Bone marrow (tissue), 2 donors: ENCODE data around the gene SLC66A1.
"Not testable (repeated sequence)": the region's sequence is repeated elsewhere in the genome, so short reads cannot be mapped to it uniquely, and the experiment has no call there.

ENCODE experiments used
- DNase-seq, 2 donors: peaks; one replicate each; lab custom pipeline; 2025; lab: John Stamatoyannopoulos, UW

SLC66A1 gene

GRCh38 chr1:19311931-19312781 lies at the start of gene SLC66A1, which contains the start of gene AKR7A2:
TSS of gene SLC66A1 (plus strand) at chr1:19312326. CDS start at chr1:19317678, 5,352 bp downstream.
TSS of gene AKR7A2 (minus strand) at chr1:19312144. CDS start at chr1:19312124, 20 bp downstream.
- DNase-seq, result peak; percentile 52 to 75

- DNase-seq, result no peak
Measured at GRCh38 chr1:19262744-19263143, 49.4 kb upstream of the SLC66A1 start.

DNA sequence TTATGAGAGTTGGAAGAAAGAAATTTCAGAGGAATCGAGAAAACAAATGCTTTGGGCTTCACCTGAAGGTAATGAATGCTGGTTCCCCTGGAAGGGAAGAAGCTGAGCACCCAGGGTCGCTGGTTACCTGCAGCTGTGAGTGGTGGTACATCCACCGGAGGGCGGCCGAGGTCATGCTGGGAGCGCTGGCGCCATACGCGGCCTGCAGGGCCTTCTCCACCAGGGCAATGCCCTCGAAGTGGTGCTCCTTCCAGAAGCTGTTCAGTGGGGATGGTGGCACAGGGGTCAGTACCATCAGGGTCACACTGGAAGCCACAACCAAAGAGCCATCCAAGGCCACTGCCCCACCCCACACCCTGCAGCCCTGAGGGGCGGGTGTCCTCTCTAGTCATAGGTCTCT lies 43.7 kb upstream of the SLC66A1 start:
- no peak for DNase-seq

GRCh38 chr1:19269427-19270342 lies 42.4 kb upstream of the SLC66A1 start:
- DNase-seq, result not testable (repeated sequence)

- DNase-seq, result not testable (repeated sequence)
Measured at GRCh38 chr1:19270343-19270730, 41.8 kb upstream of the SLC66A1 start.

GRCh38 chr1:19272064-19272463 lies 40.1 kb upstream of the SLC66A1 start:
- no peak for DNase-seq

GRCh38 chr1:19273106-19273843 lies 38.9 kb upstream of the SLC66A1 start:
- no peak for DNase-seq

DNA sequence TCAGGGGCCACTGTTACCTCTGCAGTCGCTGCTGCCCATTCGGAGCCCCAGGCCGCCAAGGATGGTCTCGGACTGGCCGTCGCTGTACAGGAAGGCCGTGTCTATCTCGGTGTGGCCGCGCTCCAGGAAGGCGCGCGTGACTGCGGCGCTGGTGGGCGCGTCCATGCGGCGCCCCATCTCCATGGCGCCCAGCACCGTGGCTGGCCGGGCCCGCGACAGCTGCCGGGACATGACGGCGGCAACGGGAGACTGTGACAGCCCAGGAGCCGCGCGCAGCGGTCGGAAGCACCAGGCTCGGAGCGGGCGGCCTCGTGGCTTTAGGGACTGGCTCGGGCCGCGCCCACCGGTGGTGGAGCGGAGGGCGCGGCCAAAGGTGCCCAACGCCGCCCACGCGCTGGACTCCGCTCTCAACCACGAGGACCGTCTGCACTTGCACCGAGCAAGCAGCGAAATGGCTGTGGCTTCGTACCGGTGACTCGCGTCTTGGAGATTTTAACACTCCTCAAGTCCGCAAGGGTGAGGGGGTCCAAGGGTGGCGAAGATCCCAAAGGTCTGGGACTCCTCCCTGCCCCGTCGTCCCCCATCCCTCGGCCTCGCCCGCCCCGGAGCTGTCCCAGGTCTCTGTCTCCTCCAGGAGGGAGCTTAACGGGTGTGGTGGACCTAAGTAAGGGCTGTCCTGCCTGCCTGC lies 38.1 kb upstream of the SLC66A1 start:
- not testable (repeated sequence) for DNase-seq

- DNase-seq, result no peak
Measured at GRCh38 chr1:19274636-19275035, 37.5 kb upstream of the SLC66A1 start.

GRCh38 chr1:19283891-19284290 lies 28.2 kb upstream of the SLC66A1 start:
- no peak for DNase-seq

DNA sequence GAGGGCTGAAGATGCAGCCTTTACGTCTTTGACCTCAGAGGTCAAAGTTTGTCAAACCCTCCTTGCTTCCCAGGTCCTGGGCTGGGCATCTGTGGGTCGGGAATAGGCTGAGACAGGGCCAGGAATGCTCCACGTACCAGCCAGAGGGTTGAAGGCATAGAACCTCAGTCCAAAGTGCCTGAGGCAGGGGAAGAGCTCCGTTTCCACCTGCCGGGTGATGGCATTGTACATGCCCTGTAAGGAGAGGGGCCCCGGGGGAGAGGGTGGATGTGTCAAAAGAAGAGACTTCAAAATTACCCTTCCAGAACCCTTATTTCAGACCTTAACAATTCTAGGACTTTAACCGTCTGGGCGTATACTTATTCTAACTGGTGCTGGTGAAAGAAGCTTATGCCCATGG lies 27.2 kb upstream of the SLC66A1 start:
- no peak for DNase-seq

DNA sequence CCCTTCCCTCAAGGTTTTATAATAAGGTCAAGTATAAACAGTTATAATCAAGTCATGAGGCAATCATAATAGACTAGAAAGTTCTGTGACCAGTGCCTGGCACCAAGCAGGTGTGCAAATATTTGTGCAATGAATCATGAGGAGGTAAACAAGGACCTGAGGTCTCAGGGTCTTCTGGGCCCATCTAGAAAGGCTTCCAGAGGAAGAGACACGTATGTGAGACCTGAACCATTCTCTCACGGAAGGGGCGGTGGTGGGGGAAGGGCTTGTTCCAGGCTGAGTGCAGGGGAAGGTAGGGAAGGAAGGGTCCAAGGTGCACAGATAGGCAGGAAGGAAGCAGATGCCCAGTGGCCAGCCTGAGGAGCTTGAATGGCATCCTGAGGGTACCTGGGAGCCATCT lies 26.8 kb upstream of the SLC66A1 start:
- DNase-seq, result not testable (repeated sequence)

- DNase-seq, result not testable (repeated sequence)
Measured at GRCh38 chr1:19285807-19286206, 26.3 kb upstream of the SLC66A1 start.

- DNase-seq, result no peak
Measured at GRCh38 chr1:19287436-19288185, 24.5 kb upstream of the SLC66A1 start.

DNA sequence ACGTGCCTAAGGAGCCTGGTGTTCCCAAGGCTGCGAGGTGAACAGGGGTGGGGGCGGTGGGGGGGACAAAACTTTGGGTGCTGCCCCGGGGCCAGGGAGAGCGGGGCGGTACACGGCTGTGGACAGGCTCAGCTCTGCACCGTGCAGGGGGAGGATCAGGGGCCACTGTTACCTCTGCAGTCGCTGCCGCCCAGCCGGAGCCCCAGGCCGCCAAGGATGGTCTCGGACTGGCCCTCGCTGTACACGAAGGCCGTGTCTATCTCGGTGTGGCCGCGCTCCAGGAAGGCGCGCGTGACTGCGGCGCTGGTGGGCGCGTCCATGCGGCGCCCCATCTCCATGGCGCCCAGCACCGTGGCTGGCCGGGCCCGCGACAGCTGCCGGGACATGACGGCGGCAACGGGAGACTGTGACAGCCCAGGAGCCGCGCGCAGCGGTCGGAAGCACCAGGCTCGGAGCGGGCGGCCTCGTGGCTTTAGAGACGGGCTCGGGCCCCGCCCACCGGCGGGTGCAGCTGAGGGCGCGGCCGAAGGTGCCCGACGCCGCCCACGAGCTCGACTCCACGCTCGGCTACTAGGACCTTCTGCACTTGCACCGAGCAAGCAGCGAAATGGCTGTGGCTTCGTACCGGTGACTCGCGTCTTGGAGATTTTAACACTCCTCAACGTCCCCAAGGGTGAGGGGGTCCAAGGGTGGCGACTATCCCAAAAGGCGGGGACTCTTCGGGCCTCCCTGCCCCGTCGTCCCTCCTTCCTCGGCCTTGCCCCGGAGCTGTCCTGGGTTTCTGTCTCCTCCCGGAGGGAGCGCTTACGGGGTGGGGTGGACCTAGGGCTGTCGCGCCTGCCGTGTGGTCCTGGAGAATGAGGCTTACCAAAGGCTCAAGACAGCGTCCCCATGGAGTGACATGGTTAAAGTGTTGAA lies 23.5 kb upstream of the SLC66A1 start, which contains the start of gene AKR7A3:
AKR7A3 (minus strand) TSS at position 447 of the 918 bp plus-strand sequence; CDS start at position 386, 61 bp downstream.
- DNase-seq, result peak in 1 of 2 donors; percentile 4

GRCh38 chr1:19289244-19289643 lies 22.9 kb upstream of the SLC66A1 start:
- no peak for DNase-seq

GRCh38 chr1:19294638-19295037 lies 17.5 kb upstream of the SLC66A1 start:
- DNase-seq, result no peak

- no peak for DNase-seq
Measured at GRCh38 chr1:19300211-19300610, 11.9 kb upstream of the SLC66A1 start.

DNA sequence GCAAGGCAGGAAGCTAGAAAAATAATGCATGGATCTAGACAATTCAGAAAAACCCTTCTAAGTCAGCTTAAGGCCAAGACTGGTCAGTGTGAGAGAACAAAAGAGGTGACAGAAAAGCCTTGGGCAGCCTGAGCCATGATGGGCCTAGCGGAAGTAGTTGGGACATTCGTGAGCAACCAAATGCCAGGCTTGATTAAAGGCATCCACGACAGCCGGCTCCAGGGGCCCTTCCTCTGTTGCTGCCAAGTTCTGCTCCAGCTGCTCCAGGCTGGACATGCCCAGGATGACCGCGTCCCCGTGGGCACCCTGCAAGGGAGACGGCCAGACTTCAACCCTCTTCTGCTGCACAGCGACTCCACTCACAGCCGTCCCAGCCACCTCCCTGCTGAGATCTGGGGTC lies 8.0 kb upstream of the SLC66A1 start:
- not testable (repeated sequence) for DNase-seq
